SH-SY5Y (cell line): Measurements from ENCODE around the gene TRIM37.

Experiments used
- GATA2 ChIP-seq: IDR thresholded peaks from 2 replicates; pipeline ENCODE4 v1.6.1; 2011; ENCODE audit warnings: mild to moderate bottlenecking, low read depth, low read length
- GATA3 ChIP-seq: IDR thresholded peaks from 2 replicates; pipeline ENCODE4 v1.6.1; 2011; ENCODE audit warnings: low read depth, mild to moderate bottlenecking, low read length, moderate library complexity

GRCh38 chr17:59001158-59001814 is 105.4 kb downstream of the TRIM37 start:
- TF ChIP-seq GATA2 (no peak), GATA3 (no peak)
